DMS79 (cell line): ENCODE data around the gene HOXB4.

Source experiments
- DNase-seq: peaks from one replicate; lab custom pipeline; 2025; lab: John Stamatoyannopoulos, UW

The HOXB4 gene

GRCh38 chr17:48528936-48529682 lies 49.0 kb downstream of the HOXB4 start:
- DNase-seq, result no peak

- DNase-seq, result no peak
These were observed 49.8 kb downstream of the HOXB4 start for GRCh38 chr17:48528153-48528935.

- DNase-seq, result no peak
These were observed 50.6 kb downstream of the HOXB4 start for GRCh38 chr17:48527547-48527932.

- DNase-seq, result no peak
These were observed 51.3 kb downstream of the HOXB4 start for GRCh38 chr17:48526608-48527546.
